OCI-M2 (cell line): ENCODE results near the gene TMC2.

Source experiments
- DNase-seq: peaks from one replicate; lab custom pipeline; 2025; ENCODE audit not compliant: unreplicated experiment; lab: John Stamatoyannopoulos, UW

TMC2 gene

GRCh38 chr20:2564406-2564805 is 28.0 kb downstream of the TMC2 start:
- no peak for DNase-seq

DNA sequence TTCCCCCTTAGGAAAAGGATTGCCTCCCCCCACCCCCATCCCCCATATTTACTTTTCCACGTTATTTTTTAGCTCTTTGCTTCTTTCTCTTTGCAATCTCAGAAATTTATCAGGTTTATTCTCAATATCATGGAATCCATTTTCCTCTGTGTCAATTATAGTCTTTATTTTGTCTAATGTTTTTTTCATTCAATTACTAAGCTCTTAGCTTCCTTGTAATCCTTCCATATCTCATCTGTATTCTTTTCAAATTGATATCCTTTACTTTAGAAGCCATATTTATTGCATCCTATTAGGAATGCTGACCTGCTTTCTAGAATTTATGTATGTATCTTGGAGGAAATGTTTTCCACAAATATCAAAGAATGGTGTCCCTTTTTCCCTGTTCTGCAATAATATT is 39.3 kb downstream of the TMC2 start:
- no peak for DNase-seq

- no peak for DNase-seq
Measured at GRCh38 chr20:2576317-2576727, 39.9 kb downstream of the TMC2 start.

GRCh38 chr20:2578475-2579192 is 42.3 kb downstream of the TMC2 start:
- no peak for DNase-seq

DNA sequence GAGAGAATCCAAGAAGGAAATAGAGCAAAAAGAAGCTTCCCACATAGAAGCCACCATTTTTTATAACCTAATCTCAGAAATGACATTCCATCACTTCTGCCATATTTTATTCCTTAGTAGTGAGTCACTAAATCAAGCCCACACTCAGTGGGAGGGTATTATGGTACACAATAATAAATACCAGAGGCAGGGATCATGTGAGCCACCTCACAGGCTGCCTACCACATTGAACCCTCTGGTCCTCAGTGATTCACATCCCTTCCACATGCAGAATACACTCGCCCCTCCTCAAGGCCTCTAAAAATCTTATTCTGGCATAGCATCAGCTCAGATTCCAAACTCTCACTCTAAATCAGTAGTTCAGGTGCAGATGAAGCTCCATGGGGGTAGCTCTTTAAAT is 49.4 kb downstream of the TMC2 start:
- no peak for DNase-seq

DNA sequence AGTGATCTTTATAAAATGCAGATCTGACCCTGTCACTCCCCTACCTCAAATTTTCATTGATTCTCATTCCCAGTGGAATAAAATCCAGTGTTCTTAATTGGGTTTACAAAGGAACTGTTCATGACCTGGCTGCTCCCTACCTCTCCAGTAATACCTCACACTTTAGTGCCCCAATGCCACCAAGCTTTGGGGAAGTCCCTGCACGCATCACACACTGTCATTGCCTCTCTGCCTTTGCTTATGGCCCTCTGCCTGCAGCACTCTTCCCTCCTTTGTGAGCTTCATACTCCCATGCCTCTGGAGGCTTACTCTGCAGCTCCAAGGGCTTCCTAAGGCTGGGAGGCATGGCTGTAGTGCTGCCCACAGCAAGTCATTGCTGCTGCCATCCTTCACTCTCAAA is 57.4 kb downstream of the TMC2 start:
- no peak for DNase-seq

GRCh38 chr20:2595076-2595475 is 58.7 kb downstream of the TMC2 start:
- DNase-seq = no peak

- no peak for DNase-seq
Measured at GRCh38 chr20:2596673-2597279, 60.4 kb downstream of the TMC2 start.

GRCh38 chr20:2599288-2600006 is 63.1 kb downstream of the TMC2 start:
- no peak for DNase-seq

DNA sequence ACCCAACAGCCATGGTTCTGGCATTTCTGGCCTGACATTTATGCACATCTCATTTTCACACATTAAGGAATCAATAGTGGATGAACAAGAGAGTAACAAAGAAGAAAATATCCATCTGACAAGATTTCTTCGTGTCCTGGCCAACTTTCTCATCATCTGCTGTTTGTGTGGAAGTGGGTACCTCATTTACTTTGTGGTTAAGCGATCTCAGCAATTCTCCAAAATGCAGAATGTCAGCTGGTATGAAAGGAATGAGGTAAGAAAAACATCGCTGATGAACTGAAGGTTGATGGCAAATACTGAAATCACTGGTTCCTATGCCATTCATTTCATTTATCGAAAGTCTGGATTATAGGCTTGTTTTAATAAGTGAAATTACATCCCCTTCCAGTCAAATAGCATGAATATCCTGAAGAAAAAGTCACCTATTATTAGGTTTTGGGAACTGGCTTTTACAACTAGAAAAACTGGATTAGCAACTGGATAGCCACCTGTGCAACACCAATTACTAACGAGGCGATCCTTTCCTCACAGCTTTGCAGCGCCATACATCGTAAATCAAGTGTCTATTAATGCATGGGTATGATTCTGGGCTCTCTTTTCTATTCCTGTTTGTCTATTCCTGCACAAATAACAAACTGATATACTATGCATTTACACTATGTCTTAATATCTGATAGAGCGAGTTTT is 65.8 kb downstream of the TMC2 start:
- no peak for DNase-seq

DNA sequence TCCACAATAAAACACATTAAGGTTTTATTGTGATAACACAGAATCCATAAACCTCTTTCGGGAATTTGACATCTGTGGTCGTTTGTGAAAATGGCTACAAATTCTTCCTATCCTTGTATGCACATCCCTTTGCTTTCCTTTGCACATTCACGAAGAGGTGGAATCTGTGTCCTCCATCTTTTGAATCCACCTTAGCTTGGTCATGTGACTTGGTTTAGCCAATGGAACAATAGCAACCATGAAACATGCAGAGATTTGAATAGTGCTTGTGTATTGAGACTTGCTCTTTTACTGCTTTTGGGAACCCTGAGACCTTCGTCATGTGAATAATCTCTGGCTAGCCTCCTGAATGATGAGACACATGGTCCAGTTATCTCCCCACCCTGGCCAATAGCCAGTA is 66.4 kb downstream of the TMC2 start:
- DNase-seq = no peak

GRCh38 chr20:2603816-2604505 is 67.6 kb downstream of the TMC2 start:
- DNase-seq = no peak

- DNase-seq = no peak
Measured at GRCh38 chr20:2604506-2604835, 68.1 kb downstream of the TMC2 start.

GRCh38 chr20:2606507-2607006 is 70.2 kb downstream of the TMC2 start:
- no peak for DNase-seq

- no peak for DNase-seq
Measured at GRCh38 chr20:2610326-2610725, 74.0 kb downstream of the TMC2 start.

GRCh38 chr20:2610941-2611720 is 74.8 kb downstream of the TMC2 start:
- DNase-seq = no peak

DNA sequence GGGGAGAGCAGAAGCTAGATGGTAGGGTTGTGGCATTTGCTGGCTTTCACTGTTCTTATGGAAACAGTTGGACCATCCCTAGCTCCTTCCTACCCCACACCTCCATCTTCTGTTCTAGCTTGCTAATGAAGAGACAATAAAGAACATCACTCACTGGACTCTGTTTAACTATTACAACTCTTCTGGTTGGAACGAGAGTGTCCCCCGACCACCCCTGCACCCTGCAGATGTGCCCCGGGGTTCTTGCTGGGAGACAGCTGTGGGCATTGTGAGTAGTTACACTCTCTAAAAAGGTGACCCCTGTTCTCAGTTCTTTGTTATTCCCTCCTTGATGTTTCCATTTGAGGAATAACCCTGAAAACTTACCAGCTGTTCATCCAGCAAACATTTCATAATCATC is 75.7 kb downstream of the TMC2 start:
- DNase-seq = no peak

- no peak for DNase-seq
Measured at GRCh38 chr20:2616634-2617033, 80.3 kb downstream of the TMC2 start.

DNA sequence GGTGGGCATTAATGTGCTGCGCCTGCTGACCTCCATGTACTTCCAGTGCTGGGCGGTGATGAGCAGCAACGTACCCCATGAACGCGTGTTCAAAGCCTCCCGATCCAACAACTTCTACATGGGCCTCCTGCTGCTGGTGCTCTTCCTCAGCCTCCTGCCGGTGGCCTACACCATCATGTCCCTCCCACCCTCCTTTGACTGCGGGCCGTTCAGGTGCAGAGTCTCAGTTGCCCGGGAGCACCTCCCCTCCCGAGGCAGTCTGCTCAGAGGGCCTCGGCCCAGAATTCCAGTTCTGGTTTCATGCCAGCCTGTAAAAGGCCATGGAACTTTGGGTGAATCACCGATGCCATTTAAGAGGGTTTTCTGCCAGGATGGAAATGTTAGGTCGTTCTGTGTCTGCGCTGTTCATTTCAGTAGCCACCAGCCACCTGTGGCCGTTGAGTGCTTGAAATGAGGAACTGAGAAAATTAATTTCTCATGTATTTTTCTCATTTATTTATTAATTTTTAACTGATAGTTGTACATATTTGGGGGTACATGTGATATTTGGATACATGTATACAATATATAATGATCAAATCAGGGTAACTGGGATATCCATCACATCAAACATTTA is 80.8 kb downstream of the TMC2 start:
- no peak for DNase-seq

DNA sequence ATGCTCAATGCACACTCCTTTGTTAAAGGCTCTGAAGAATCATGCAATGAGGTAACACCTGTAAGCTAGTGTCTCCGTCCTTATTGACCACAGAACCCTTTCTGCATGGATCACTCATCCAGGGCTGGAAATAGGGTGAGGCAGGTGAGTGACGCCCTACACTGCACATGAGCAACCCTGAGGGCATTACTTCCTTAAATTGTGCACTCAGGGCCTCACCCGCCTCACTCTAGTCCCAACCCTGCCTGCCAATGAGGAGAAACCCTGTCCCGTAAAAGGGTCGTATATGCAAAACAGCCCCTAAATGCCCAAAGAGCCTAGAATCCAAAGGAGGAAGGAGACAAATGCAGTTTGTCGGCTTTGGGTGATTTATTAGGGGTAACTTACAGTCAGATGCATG is 82.4 kb downstream of the TMC2 start:
- DNase-seq = no peak
